K562 (cell line): ENCODE results near the gene SVEP1. TPM values are rescaled to one million over a fixed set of nuclear protein-coding genes. Genes with fewer than 3 reads are reported as not detected.

Experiments
- ATAC-seq: fragments of 200-7000 bp; cut with Tn5 transposase; 3 replicates; pipeline ENCODE4 v1.9.1; 2020; ENCODE audit warnings: moderate library complexity
- BruUV-seq: library from RNA; stranded (reverse); fragments of 400-500 nt; replicated peaks from 2 replicates; lab custom pipeline; 2021; lab: Mats Ljungman, UMichigan
- CTCF ChIA-PET: fragments of 300-600 bp; formaldehyde crosslinking; extraction: SDS; loops from one replicate; lab custom pipeline; 2021; ENCODE audit warnings: low intra/inter-chr PET ratio; lab: Yijun Ruan, JAX
- POLR2A ChIA-PET: fragments of 300-600, 350-650 bp; sonication (Branson Sonifier 250); formaldehyde crosslinking; extraction: SDS; loops from one replicate; lab custom pipeline; 2021; ENCODE audit warnings: antibody characterized with exemption, inconsistent platforms; lab: Yijun Ruan, JAX
- DNase-seq, 4 experiments: peaks; one replicate each; pipeline versions ENCODE4 v3.0.0 to v3.0.0-alpha.2; 2011 to 2018; ENCODE audit warnings: low spot score in 3 of 4, mixed read lengths in 3 of 4; ENCODE audit errors: extremely low read depth in 1 of 4
- FAIRE-seq: peaks from 2 replicates; lab custom pipeline; 2011; peaks lifted over from hg19 to GRCh38; lab: Jason Lieb, UNC
- H2AFZ ChIP-seq: 2 replicates; pipeline ENCODE4 v1.6.0; 2011; ENCODE audit warnings: low read depth, low read length, control low read depth, inconsistent platforms
- H3K27ac ChIP-seq: fragments of 200-600 bp; 3 replicates; pipeline ENCODE4 v1.8.0; 2011; ENCODE audit warnings: low read depth, mild to moderate bottlenecking, control low read depth, inconsistent platforms, low read length, moderate library complexity, mixed read lengths; ENCODE audit errors: extremely low read depth
- H3K27me3 ChIP-seq, 2 experiments: fragments of 300-600 bp in 1 of 2; 2 replicates in 1 of 2; 3 replicates in 1 of 2; pipeline versions ENCODE4 v1.6.0 to v1.8.0; 2011; ENCODE audit warnings: inconsistent platforms in 2 of 2, low read length in 2 of 2, mild to moderate bottlenecking in 1 of 2, mixed read lengths in 1 of 2, moderate library complexity in 1 of 2; ENCODE audit not compliant: control insufficient read depth in 2 of 2, insufficient read depth in 2 of 2
- H3K36me3 ChIP-seq: fragments of 300-600 bp; 3 replicates; pipeline ENCODE4 v1.8.0; 2011; ENCODE audit warnings: mild to moderate bottlenecking, low read length, inconsistent platforms; ENCODE audit not compliant: control insufficient read depth, insufficient read depth
- H3K4me1 ChIP-seq, 2 experiments: fragments of 200-600 bp in 1 of 2; replicated peaks in 1 of 2; 2 replicates in 1 of 2; 3 replicates in 1 of 2; pipeline versions ENCODE4 v1.5.1 to v1.8.0; 2011; ENCODE audit warnings: inconsistent platforms in 2 of 2, low read length in 2 of 2, mild to moderate bottlenecking in 1 of 2, mixed read lengths in 1 of 2, moderate library complexity in 1 of 2; ENCODE audit not compliant: control insufficient read depth in 2 of 2, insufficient read depth in 2 of 2
- H3K4me2 ChIP-seq: 2 replicates; pipeline ENCODE4 v1.6.1; 2011; ENCODE audit warnings: low read length, control low read depth, inconsistent platforms, mixed read lengths; ENCODE audit not compliant: insufficient read depth
- H3K4me3 ChIP-seq: fragments of 200-600 bp; sonication (generic), shearing (Covaris generic); 2 replicates; pipeline ENCODE4 v1.5.1; 2016; ENCODE audit warnings: control low read depth, inconsistent platforms
- H3K79me2 ChIP-seq: fragments of 200-600 bp; 3 replicates; pipeline ENCODE4 v1.8.0; 2011; ENCODE audit warnings: low read length, inconsistent platforms; ENCODE audit not compliant: control insufficient read depth, insufficient read depth
- H3K9ac ChIP-seq, 2 experiments: 2 replicates each; pipeline versions ENCODE4 v1.6.0 to v1.6.1; 2011; ENCODE audit warnings: low read depth in 2 of 2, low read length in 2 of 2, control low read depth in 1 of 2, inconsistent platforms in 1 of 2, mild to moderate bottlenecking in 1 of 2, mixed read lengths in 1 of 2; ENCODE audit not compliant: insufficient read depth in 1 of 2
- H3K9me1 ChIP-seq: one replicate; pipeline ENCODE4 v1.6.0; 2011; ENCODE audit warnings: inconsistent platforms, mild to moderate bottlenecking, low read length, moderate library complexity; ENCODE audit not compliant: control insufficient read depth, insufficient read depth
- H3K9me3 ChIP-seq: replicated peaks from 2 replicates; pipeline ENCODE4 v1.5.1; 2011; ENCODE audit warnings: low read depth, low read length, inconsistent platforms; ENCODE audit not compliant: control insufficient read depth, insufficient read depth
- H4K20me1 ChIP-seq: replicated peaks from 2 replicates; pipeline ENCODE4 v1.6.1; 2011; ENCODE audit warnings: low read length, inconsistent platforms, mixed read lengths; ENCODE audit not compliant: control insufficient read depth, insufficient read depth
- DACH1 ChIP-seq: fragments of 450-650 bp; IDR thresholded peaks from 2 replicates; pipeline ENCODE4 v1.6.1; 2018; ENCODE audit not compliant: partially characterized antibody
- ELK3 ChIP-seq: fragments of 450-650 bp; formaldehyde crosslinking; IDR thresholded peaks from 2 replicates; pipeline ENCODE4 v1.4.0; 2020; ENCODE audit warnings: mild to moderate bottlenecking
- EWSR1 ChIP-seq: fragments of 450-650 bp; IDR thresholded peaks from 2 replicates; pipeline ENCODE4 v1.6.1; 2018; ENCODE audit warnings: borderline replicate concordance, mild to moderate bottlenecking, low read depth, moderate library complexity; ENCODE audit not compliant: partially characterized antibody
- NRF1 ChIP-seq, 2 experiments: fragments of 450-650 bp; IDR thresholded peaks in 1 of 2; conservative IDR thresholded peaks in 1 of 2; 2 replicates each; pipeline ENCODE4 v1.6.1; 2014; ENCODE audit warnings: mild to moderate bottlenecking in 2 of 2
- PCBP1 ChIP-seq: fragments of 200-400 bp; formaldehyde crosslinking; IDR thresholded peaks from 2 replicates; pipeline ENCODE4 v1.6.1; 2018; ENCODE audit warnings: mild to moderate bottlenecking, low read depth, low read length; ENCODE audit not compliant: poor library complexity, severe bottlenecking
- PHB2 ChIP-seq: fragments of 450-650 bp; IDR thresholded peaks from 2 replicates; pipeline ENCODE4 v1.6.1; 2017; ENCODE audit warnings: low read depth
- ZNF121 ChIP-seq: sonication (generic); formaldehyde crosslinking; conservative IDR thresholded peaks from 2 replicates; pipeline ENCODE4 v1.8.0; 2022; ENCODE audit warnings: missing genetic modification reagents
- ZNF436 ChIP-seq: fragments of 250-450, 450-650 bp; sonication (Bioruptor Pico); formaldehyde crosslinking; IDR thresholded peaks from 2 replicates; pipeline ENCODE4 v1.7.0; 2020; ENCODE audit warnings: mild to moderate bottlenecking
- in situ Hi-C: fragments of 300-500 bp; cut with MboI; formaldehyde crosslinking; loops from 4 replicates; pipeline ENCODE4 v1.15.0; 2018; ENCODE audit warnings: inconsistent platforms, mixed read lengths
- intact Hi-C: fragments of 100-400 bp; cut with micrococcal nuclease; formaldehyde crosslinking; loops from 2 replicates; pipeline ENCODE4 v1.14.2; 2022
- polyA plus RNA-seq, 8 experiments: library from polyadenylated mRNA; depleted of rRNA in 4 of 8; stranded (reverse) in 5 of 8; unstranded in 3 of 8; fragments of >200 nt; fragmentation: Nextera tagmentation in 2 of 8; fragmentation: Illumina TruSeq in 1 of 8; extraction: Ambion mirVana in 2 of 8; extraction: Trizol in 1 of 8; gene quantifications; 2 replicates each; pipeline versions ENCODE4 v1.2.1 to v1.2.3, GENCODE V29; 2011 to 2014; ENCODE audit warnings: inconsistent platforms in 1 of 8, missing spikeins in 1 of 8
- total RNA-seq, 7 experiments: library from RNA; depleted of rRNA in 6 of 7; stranded (reverse); fragments of >200 nt in 6 of 7; fragmentation: Illumina TruSeq in 2 of 7; extraction: Trizol in 2 of 7; gene quantifications; 2 replicates each; pipeline versions ENCODE4 v1.2.1 to v1.2.3, GENCODE V29; 2011 to 2021; ENCODE audit warnings: low replicate concordance in 1 of 7
- TF ChIP-seq, protein P1 (sequence below): fragments of 250-450 bp; sonication (Bioruptor Pico); IDR thresholded peaks from 2 replicates; pipeline ENCODE4 v1.8.0; 2021; ENCODE audit warnings: mild to moderate bottlenecking, moderate library complexity
- TF ChIP-seq, protein P2 (sequence below): fragments of 250-450 bp; sonication (Bioruptor Pico); IDR thresholded peaks from 2 replicates; pipeline ENCODE4 v1.5.0; 2021
- TF ChIP-seq, protein P3 (sequence below): fragments of 450-650 bp; conservative IDR thresholded peaks from 2 replicates; pipeline ENCODE4 v1.6.1; 2016; ENCODE audit warnings: missing genetic modification characterization, low read depth, mild to moderate bottlenecking, control low read depth, missing compliant biosample characterization

SVEP1 gene
- total and polyA plus RNA-seq, 9 of the 15 experiments (the other 6 are each of a cell fraction or from before 2014, with no cell fraction given): 0.20 to 0.84 (median 0.43) TPM

DNA sequence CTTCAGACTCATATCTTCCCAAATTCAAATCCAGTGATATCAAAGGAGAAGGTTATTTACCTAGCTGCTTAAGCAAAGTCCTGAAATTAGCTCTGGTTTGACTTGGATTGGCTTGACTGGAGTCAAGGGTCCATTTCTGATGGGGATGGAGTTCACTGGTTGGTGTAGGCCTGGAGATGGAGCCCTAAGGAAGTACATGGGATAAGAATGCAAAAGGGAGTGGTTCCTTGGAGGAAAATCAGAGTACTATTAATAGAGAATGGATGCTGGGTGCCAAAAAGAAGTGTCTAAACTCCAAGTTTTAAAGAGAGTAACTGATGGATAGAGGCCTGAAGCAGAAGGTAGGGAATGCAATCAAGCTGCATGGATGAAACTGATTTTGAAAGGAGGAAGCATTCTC is 255.7 kb downstream of the SVEP1 start:
- H3K9ac ChIP-seq: no peak overlapping the region

More for the DNA sequence above, 255.7 kb downstream of the SVEP1 start:
- TF ChIP-seq PHB2: no peak
- no peak for TF ChIP-seq ZNF436
- no peak for TF ChIP-seq NRF1 (conservative IDR thresholded peaks at IDR 0.05 in 1 of 2, IDR thresholded peaks at IDR 0.05 in 1 of 2)
- TF ChIP-seq, protein P1, sequence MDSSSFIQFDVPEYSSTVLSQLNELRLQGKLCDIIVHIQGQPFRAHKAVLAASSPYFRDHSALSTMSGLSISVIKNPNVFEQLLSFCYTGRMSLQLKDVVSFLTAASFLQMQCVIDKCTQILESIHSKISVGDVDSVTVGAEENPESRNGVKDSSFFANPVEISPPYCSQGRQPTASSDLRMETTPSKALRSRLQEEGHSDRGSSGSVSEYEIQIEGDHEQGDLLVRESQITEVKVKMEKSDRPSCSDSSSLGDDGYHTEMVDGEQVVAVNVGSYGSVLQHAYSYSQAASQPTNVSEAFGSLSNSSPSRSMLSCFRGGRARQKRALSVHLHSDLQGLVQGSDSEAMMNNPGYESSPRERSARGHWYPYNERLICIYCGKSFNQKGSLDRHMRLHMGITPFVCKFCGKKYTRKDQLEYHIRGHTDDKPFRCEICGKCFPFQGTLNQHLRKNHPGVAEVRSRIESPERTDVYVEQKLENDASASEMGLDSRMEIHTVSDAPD: no peak
- TF ChIP-seq DACH1: no peak
- TF ChIP-seq, protein P2, sequence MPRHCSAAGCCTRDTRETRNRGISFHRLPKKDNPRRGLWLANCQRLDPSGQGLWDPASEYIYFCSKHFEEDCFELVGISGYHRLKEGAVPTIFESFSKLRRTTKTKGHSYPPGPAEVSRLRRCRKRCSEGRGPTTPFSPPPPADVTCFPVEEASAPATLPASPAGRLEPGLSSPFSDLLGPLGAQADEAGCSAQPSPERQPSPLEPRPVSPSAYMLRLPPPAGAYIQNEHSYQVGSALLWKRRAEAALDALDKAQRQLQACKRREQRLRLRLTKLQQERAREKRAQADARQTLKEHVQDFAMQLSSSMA: no peak
- TF ChIP-seq PCBP1: no peak
- TF ChIP-seq ELK3: no peak
- TF ChIP-seq, protein P3, sequence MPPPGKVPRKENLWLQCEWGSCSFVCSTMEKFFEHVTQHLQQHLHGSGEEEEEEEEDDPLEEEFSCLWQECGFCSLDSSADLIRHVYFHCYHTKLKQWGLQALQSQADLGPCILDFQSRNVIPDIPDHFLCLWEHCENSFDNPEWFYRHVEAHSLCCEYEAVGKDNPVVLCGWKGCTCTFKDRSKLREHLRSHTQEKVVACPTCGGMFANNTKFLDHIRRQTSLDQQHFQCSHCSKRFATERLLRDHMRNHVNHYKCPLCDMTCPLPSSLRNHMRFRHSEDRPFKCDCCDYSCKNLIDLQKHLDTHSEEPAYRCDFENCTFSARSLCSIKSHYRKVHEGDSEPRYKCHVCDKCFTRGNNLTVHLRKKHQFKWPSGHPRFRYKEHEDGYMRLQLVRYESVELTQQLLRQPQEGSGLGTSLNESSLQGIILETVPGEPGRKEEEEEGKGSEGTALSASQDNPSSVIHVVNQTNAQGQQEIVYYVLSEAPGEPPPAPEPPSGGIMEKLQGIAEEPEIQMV (tag): no peak
- no peak for TF ChIP-seq EWSR1
- TF ChIP-seq ZNF121 (CRISPR knock-in tag): no peak
- no peaks in the 10 kb centered on the region for H4K20me1 ChIP-seq
- no peaks in the 10 kb centered on the region for H3K79me2 ChIP-seq
- no peaks in the 10 kb centered on the region for H3K4me1 ChIP-seq
- H3K9me3 ChIP-seq: no peaks in the 10 kb centered on the region
- H3K36me3 ChIP-seq: no peaks in the 10 kb centered on the region
- in situ Hi-C loops (no loop called here), intact Hi-C loops (no loop called here)
- H3K27me3 ChIP-seq: no peaks in the 10 kb centered on the region
- CTCF ChIA-PET: no interaction called here
- no peak for ATAC-seq
- H3K4me2 ChIP-seq: no peak overlapping the region
- no peak overlapping the region for H2AFZ ChIP-seq
- H3K9me1 ChIP-seq: no peaks in the 10 kb centered on the region
- POLR2A ChIA-PET: interaction anchor here (0.6 to 0.8 kb wide), 3 partner anchors 17 to 121 kb away, joined by 3 read pairs; no protein-coding TSS in a partner anchor
- no peak for FAIRE-seq
- DNase-seq: no peak
- no TSS peak for BruUV-seq
- no peak overlapping the region for H3K4me3 ChIP-seq
- H3K27ac ChIP-seq: no peak overlapping the region
